CD4-positive, CD25-positive, alpha-beta regulatory T cell (primary cell): ENCODE results near the gene RBFA. TPM values are rescaled to one million over a fixed set of nuclear protein-coding genes. Genes with fewer than 3 reads are reported as not detected.

Source experiments
- ATAC-seq, 2 donors: fragments of 150-1000 bp; cut with Tn5 transposase; one replicate each; pipeline ENCODE4 v1.10.0; 2021; ENCODE audit warnings: low read depth in 2 of 2, moderate number of reproducible peaks in 2 of 2, moderate library complexity in 1 of 2
- DNase-seq, 3 donors: peaks; one replicate each; pipeline versions ENCODE4 v3.0.0 to v3.0.0-alpha.2; 2012 to 2022; ENCODE audit warnings: mixed read lengths in 1 of 3
- H3K27ac ChIP-seq: one replicate; pipeline ENCODE4 v1.7.0; 2013; ENCODE audit warnings: mild to moderate bottlenecking, low read length; ENCODE audit not compliant: insufficient read depth, poor library complexity, severe bottlenecking
- H3K27me3 ChIP-seq: one replicate; pipeline ENCODE4 v1.7.0; 2013; ENCODE audit warnings: low read length; ENCODE audit not compliant: control insufficient read depth, insufficient read depth
- H3K36me3 ChIP-seq: one replicate; pipeline ENCODE4 v1.7.0; 2013; ENCODE audit warnings: mild to moderate bottlenecking, low read length, moderate library complexity; ENCODE audit not compliant: control insufficient read depth, insufficient read depth
- H3K4me1 ChIP-seq: 2 replicates; pipeline ENCODE4 v1.7.0; 2013; ENCODE audit warnings: mild to moderate bottlenecking, low read length; ENCODE audit not compliant: insufficient read depth, control insufficient read depth, poor library complexity, severe bottlenecking
- H3K4me3 ChIP-seq: one replicate; pipeline ENCODE4 v1.7.0; 2013; ENCODE audit warnings: low read depth, mild to moderate bottlenecking, low read length, moderate library complexity
- H3K9me3 ChIP-seq, 2 experiments: 1 replicate in 1 of 2; 2 replicates in 1 of 2; pipeline ENCODE4 v1.7.0; 2013; ENCODE audit warnings: low read length in 2 of 2, mild to moderate bottlenecking in 1 of 2, moderate library complexity in 1 of 2; ENCODE audit not compliant: control insufficient read depth in 2 of 2
- H3K27ac Mint-ChIP-seq, 3 donors: one replicate each; pipeline ENCODE4 v1.8.0; 2020 to 2022; ENCODE audit warnings: mild to moderate bottlenecking in 3 of 3, mixed read lengths in 3 of 3, moderate library complexity in 2 of 3
- H3K27me3 Mint-ChIP-seq: one replicate; pipeline ENCODE4 v1.8.0; 2022; ENCODE audit warnings: mild to moderate bottlenecking, mixed read lengths
- H3K36me3 Mint-ChIP-seq: one replicate; pipeline ENCODE4 v1.8.0; 2020; ENCODE audit warnings: mixed read lengths
- H3K4me1 Mint-ChIP-seq, 4 donors: one replicate each; pipeline ENCODE4 v1.8.0; 2020 to 2022; ENCODE audit warnings: mixed read lengths in 4 of 4, mild to moderate bottlenecking in 1 of 4
- H3K4me3 Mint-ChIP-seq, 4 donors: one replicate each; pipeline ENCODE4 v1.8.0; 2020 to 2022; ENCODE audit warnings: mild to moderate bottlenecking in 4 of 4, mixed read lengths in 4 of 4, moderate library complexity in 3 of 4
- H3K9me3 Mint-ChIP-seq, 7 donors: one replicate each; pipeline ENCODE4 v1.8.0; 2020 to 2022; ENCODE audit warnings: mixed read lengths in 7 of 7, mild to moderate bottlenecking in 3 of 7, moderate library complexity in 2 of 7
- polyA plus RNA-seq, 4 donors: library from polyadenylated mRNA; unstranded; fragments of 300-500 nt; fragmentation: Illumina TruSeq; gene quantifications; one replicate each; pipeline ENCODE4 v1.2.3, GENCODE V29; 2021
- total RNA-seq: library from RNA; stranded (reverse); gene quantifications from one replicate; pipeline ENCODE4 v1.2.3, GENCODE V29; 2022

Gene RBFA
- total and polyA plus RNA-seq, 5 donors from 2014 or later, result 7.5 to 13.6 (median 10.0) TPM

- Mint-ChIP-seq H3K27me3 (no peaks in the 10 kb centered on the region), H3K4me1 (no peaks in the 10 kb centered on the region), H3K4me3 (no peak overlapping the region), H3K9me3 (peaks cover 0 to 20% (median 0%) of the 10 kb centered on the region in 7 donors), H3K36me3 (no peaks in the 10 kb centered on the region), H3K27ac (no peak overlapping the region)
- no peak overlapping the region for H3K27ac ChIP-seq
- DNase-seq (no peak), ATAC-seq (no peak)
- no peak overlapping the region for H3K4me3 ChIP-seq
- H3K36me3 ChIP-seq, result no peaks in the 10 kb centered on the region
- no peaks in the 10 kb centered on the region for H3K27me3 ChIP-seq
- H3K4me1 ChIP-seq, result no peaks in the 10 kb centered on the region
- peaks cover 6 to 8% of the 10 kb centered on the region in 2 experiments for H3K9me3 ChIP-seq
Observed at GRCh38 chr18:80065705-80066104, 31.5 kb downstream of the RBFA start.

GRCh38 chr18:80067321-80067720 lies 33.1 kb downstream of the RBFA start:
- no peaks in the 10 kb centered on the region for H3K36me3 ChIP-seq
- Mint-ChIP-seq H3K4me3 (no peak overlapping the region), H3K4me1 (no peaks in the 10 kb centered on the region), H3K27me3 (no peaks in the 10 kb centered on the region), H3K9me3 (peaks cover 0 to 9% (median 0%) of the 10 kb centered on the region in 7 donors), H3K27ac (peak overlapping the region in 1 of 3 donors; percentile 56), H3K36me3 (no peaks in the 10 kb centered on the region)
- H3K27ac ChIP-seq, result no peak overlapping the region
- H3K4me1 ChIP-seq, result no peaks in the 10 kb centered on the region
- H3K9me3 ChIP-seq, result peaks cover 0 to 4% of the 10 kb centered on the region in 2 experiments
- H3K27me3 ChIP-seq, result no peaks in the 10 kb centered on the region
- DNase-seq (no peak), ATAC-seq (no peak)
- no peak overlapping the region for H3K4me3 ChIP-seq

GRCh38 chr18:80067897-80068296 lies 33.7 kb downstream of the RBFA start:
- H3K4me3 ChIP-seq, result no peak overlapping the region
- DNase-seq (no peak), ATAC-seq (no peak)
- H3K9me3 ChIP-seq, result no peaks in the 10 kb centered on the region
- no peaks in the 10 kb centered on the region for H3K27me3 ChIP-seq
- no peaks in the 10 kb centered on the region for H3K4me1 ChIP-seq
- Mint-ChIP-seq H3K27me3 (no peaks in the 10 kb centered on the region), H3K4me3 (no peak overlapping the region), H3K9me3 (peaks cover 0 to 3% (median 0%) of the 10 kb centered on the region in 7 donors), H3K36me3 (no peaks in the 10 kb centered on the region), H3K27ac (no peak overlapping the region), H3K4me1 (no peaks in the 10 kb centered on the region)
- H3K36me3 ChIP-seq, result no peaks in the 10 kb centered on the region
- no peak overlapping the region for H3K27ac ChIP-seq

GRCh38 chr18:80068571-80069272 lies 34.5 kb downstream of the RBFA start:
- Histone ChIP-seq H3K4me3 (no peak overlapping the region), H3K36me3 (no peaks in the 10 kb centered on the region), H3K4me1 (no peaks in the 10 kb centered on the region), H3K27ac (no peak overlapping the region), H3K27me3 (no peaks in the 10 kb centered on the region), H3K9me3 (no peaks in the 10 kb centered on the region)
- DNase-seq (no peak), ATAC-seq (no peak)
- Mint-ChIP-seq H3K36me3 (no peaks in the 10 kb centered on the region), H3K4me1 (no peaks in the 10 kb centered on the region), H3K4me3 (no peak overlapping the region), H3K9me3 (no peaks in the 10 kb centered on the region), H3K27me3 (no peaks in the 10 kb centered on the region), H3K27ac (no peak overlapping the region)

- Mint-ChIP-seq H3K4me1 (no peaks in the 10 kb centered on the region), H3K36me3 (no peaks in the 10 kb centered on the region), H3K9me3 (peaks cover 0 to 4% (median 0%) of the 10 kb centered on the region in 7 donors), H3K27ac (no peak overlapping the region), H3K4me3 (no peak overlapping the region), H3K27me3 (no peaks in the 10 kb centered on the region)
- H3K4me3 ChIP-seq, result no peak overlapping the region
- no peak overlapping the region for H3K27ac ChIP-seq
- H3K27me3 ChIP-seq, result no peaks in the 10 kb centered on the region
- ATAC-seq (no peak), DNase-seq (no peak)
- no peaks in the 10 kb centered on the region for H3K36me3 ChIP-seq
- H3K9me3 ChIP-seq, result no peaks in the 10 kb centered on the region
- no peaks in the 10 kb centered on the region for H3K4me1 ChIP-seq
Observed at GRCh38 chr18:80070825-80071224, 36.6 kb downstream of the RBFA start.

- ATAC-seq, result no peak
- no peaks in the 10 kb centered on the region for H3K36me3 Mint-ChIP-seq
- no peaks in the 10 kb centered on the region for H3K27me3 Mint-ChIP-seq
Observed at GRCh38 chr18:80074183-80074582, 39.9 kb downstream of the RBFA start.

GRCh38 chr18:80074697-80075096 lies 40.5 kb downstream of the RBFA start:
- no peaks in the 10 kb centered on the region for H3K36me3 ChIP-seq
- no peak overlapping the region for H3K27ac ChIP-seq
- no peaks in the 10 kb centered on the region for H3K27me3 ChIP-seq
- peaks cover 0 to 4% (median 0%) of the 10 kb centered on the region in 7 donors for H3K9me3 Mint-ChIP-seq
- ATAC-seq (no peak), DNase-seq (no peak)
- no peaks in the 10 kb centered on the region for H3K4me1 ChIP-seq
- H3K36me3 Mint-ChIP-seq, result no peaks in the 10 kb centered on the region
- no peak overlapping the region for H3K4me3 ChIP-seq
- no peak overlapping the region for H3K4me3 Mint-ChIP-seq
- H3K9me3 ChIP-seq, result no peaks in the 10 kb centered on the region
- no peak overlapping the region for H3K27ac Mint-ChIP-seq
- peaks cover under 1% of the 10 kb centered on the region for H3K27me3 Mint-ChIP-seq
- H3K4me1 Mint-ChIP-seq, result no peaks in the 10 kb centered on the region

More at GRCh38 chr18:80074183-80074582, 39.9 kb downstream of the RBFA start:
- no peaks in the 10 kb centered on the region for H3K4me1 ChIP-seq
- H3K4me1 Mint-ChIP-seq, result no peaks in the 10 kb centered on the region
- DNase-seq, result no peak
- no peaks in the 10 kb centered on the region for H3K36me3 ChIP-seq
- H3K27me3 ChIP-seq, result no peaks in the 10 kb centered on the region
- no peaks in the 10 kb centered on the region for H3K9me3 ChIP-seq
- H3K27ac ChIP-seq, result no peak overlapping the region
- H3K4me3 Mint-ChIP-seq, result no peak overlapping the region
- peaks cover 0 to 4% (median 0%) of the 10 kb centered on the region in 7 donors for H3K9me3 Mint-ChIP-seq
- no peak overlapping the region for H3K27ac Mint-ChIP-seq
- no peak overlapping the region for H3K4me3 ChIP-seq

- H3K9me3 ChIP-seq, result no peaks in the 10 kb centered on the region
- DNase-seq (no peak), ATAC-seq (no peak)
- H3K4me3 ChIP-seq, result no peak overlapping the region
- no peaks in the 10 kb centered on the region for H3K4me1 ChIP-seq
- Mint-ChIP-seq H3K4me1 (no peaks in the 10 kb centered on the region), H3K27me3 (peaks cover 4% of the 10 kb centered on the region), H3K36me3 (no peaks in the 10 kb centered on the region), H3K27ac (no peak overlapping the region), H3K9me3 (peaks cover 0 to 4% (median 0%) of the 10 kb centered on the region in 7 donors), H3K4me3 (no peak overlapping the region)
- H3K36me3 ChIP-seq, result no peaks in the 10 kb centered on the region
- H3K27ac ChIP-seq, result no peak overlapping the region
- no peaks in the 10 kb centered on the region for H3K27me3 ChIP-seq
Observed at GRCh38 chr18:80075940-80076339, 41.7 kb downstream of the RBFA start.
